HEK293T (cell line): ENCODE measurements around the gene LEFTY1.

Experiments
- CTCF ChIA-PET: fragments of 350-600 bp; formaldehyde crosslinking; extraction: SDS; loops from one replicate; lab custom pipeline; 2021; ENCODE audit warnings: antibody characterized with exemption, inconsistent platforms; lab: Yijun Ruan, JAX
- POLR2A ChIA-PET: fragments of 350-600 bp; formaldehyde crosslinking; extraction: SDS; loops from one replicate; lab custom pipeline; 2020; ENCODE audit warnings: antibody characterized with exemption, inconsistent platforms; lab: Yijun Ruan, JAX
- DNase-seq: peaks from one replicate; pipeline ENCODE4 v3.0.0; 2012; ENCODE audit warnings: mixed read lengths; ENCODE audit errors: extremely low spot score
- ARNT ChIP-seq: fragments of 450-650 bp; IDR thresholded peaks from 2 replicates; pipeline ENCODE4 v1.6.1; 2017; ENCODE audit warnings: mild to moderate bottlenecking
- BHLHE40 ChIP-seq: fragments of 450-650 bp; IDR thresholded peaks from 2 replicates; pipeline ENCODE4 v1.6.1; 2016; ENCODE audit warnings: mild to moderate bottlenecking, moderate library complexity, borderline replicate concordance
- CTBP1 ChIP-seq: fragments of 450-650 bp; IDR thresholded peaks from 2 replicates; pipeline ENCODE4 v1.6.1; 2016; ENCODE audit warnings: borderline replicate concordance
- ELF4 ChIP-seq: fragments of 450-650 bp; IDR thresholded peaks from 2 replicates; pipeline ENCODE4 v1.6.1; 2017; ENCODE audit warnings: antibody characterized with exemption
- FOXA1 ChIP-seq: fragments of 450-650 bp; IDR thresholded peaks from 2 replicates; pipeline ENCODE4 v1.6.1; 2016; ENCODE audit warnings: mild to moderate bottlenecking
- FOXK2 ChIP-seq: fragments of 450-650 bp; IDR thresholded peaks from 2 replicates; pipeline ENCODE4 v1.6.1; 2016; ENCODE audit warnings: mild to moderate bottlenecking
- FOXM1 ChIP-seq: fragments of 450-650 bp; IDR thresholded peaks from 2 replicates; pipeline ENCODE4 v1.6.1; 2017; ENCODE audit warnings: mild to moderate bottlenecking, borderline replicate concordance
- HDGF ChIP-seq: fragments of 450-650 bp; IDR thresholded peaks from 2 replicates; pipeline ENCODE4 v1.6.1; 2017; ENCODE audit warnings: antibody characterized with exemption, borderline replicate concordance
- L3MBTL2 ChIP-seq: fragments of 450-650 bp; conservative IDR thresholded peaks from 2 replicates; pipeline ENCODE4 v1.6.1; 2016; ENCODE audit warnings: mild to moderate bottlenecking
- LEF1 ChIP-seq: fragments of 450-650 bp; IDR thresholded peaks from 2 replicates; pipeline ENCODE4 v1.6.1; 2017; ENCODE audit warnings: mild to moderate bottlenecking, borderline replicate concordance
- NFRKB ChIP-seq: fragments of 450-650 bp; IDR thresholded peaks from 2 replicates; pipeline ENCODE4 v1.6.1; 2016; ENCODE audit warnings: mild to moderate bottlenecking, moderate library complexity
- PKNOX1 ChIP-seq: fragments of 450-650 bp; IDR thresholded peaks from 2 replicates; pipeline ENCODE4 v1.6.1; 2016
- SP1 ChIP-seq: fragments of 450-650 bp; IDR thresholded peaks from 2 replicates; pipeline ENCODE4 v1.6.1; 2017
- SUZ12 ChIP-seq: fragments of 450-650 bp; IDR thresholded peaks from 2 replicates; pipeline ENCODE4 v1.6.1; 2016; ENCODE audit warnings: mild to moderate bottlenecking
- TARDBP ChIP-seq: fragments of 450-650 bp; IDR thresholded peaks from 2 replicates; pipeline ENCODE4 v1.6.1; 2016
- ZNF384 ChIP-seq: fragments of 450-650 bp; IDR thresholded peaks from 2 replicates; pipeline ENCODE4 v1.6.1; 2016

The LEFTY1 gene

DNA sequence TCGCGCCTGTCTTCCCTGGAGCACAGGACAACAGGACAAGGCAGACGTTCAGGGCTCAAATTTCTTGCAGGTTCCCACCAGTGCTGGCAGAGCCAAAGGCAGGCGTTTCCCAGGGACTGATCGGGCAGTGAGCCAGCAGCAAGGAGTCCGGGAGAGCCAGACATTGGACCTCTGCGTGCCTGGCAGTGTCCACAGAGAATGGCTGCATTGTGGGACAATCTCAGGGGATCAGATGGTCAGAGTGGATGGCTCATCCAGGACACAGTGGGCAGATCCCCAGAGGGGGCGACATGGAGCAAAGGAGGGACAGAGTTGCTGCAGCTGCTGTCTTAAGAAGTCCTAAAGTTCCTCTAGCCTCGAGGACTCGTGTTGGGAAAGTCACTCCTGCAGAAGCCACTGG, 11.4 kb downstream of the LEFTY1 start:
- no peak for TF ChIP-seq LEF1
- TF ChIP-seq HDGF, result 0 out of 2 replicates have a peak, but pooled peaks have one; percentile 6
- DNase-seq, result peak; percentile 69
- POLR2A ChIA-PET, result interaction anchor here (1.3 kb wide), 1 partner anchor 45 kb away, joined by 3 read pairs; no protein-coding TSS in a partner anchor
- CTCF ChIA-PET, result interaction anchor here (0.5 to 0.7 kb wide), 2 partner anchors 66 to 91 kb away, joined by 3 to 4 read pairs; no protein-coding TSS in a partner anchor

GRCh38 chr1:225876900-225877510, 11.9 kb downstream of the LEFTY1 start:
- no peak for TF ChIP-seq ARNT
- TF ChIP-seq FOXM1, result no peak
- TF ChIP-seq NFRKB, result no peak
- no peak for TF ChIP-seq LEF1
- no peak for TF ChIP-seq PKNOX1
- TF ChIP-seq HDGF, result no peak
- ChIA-PET CTCF (interaction anchor here (0.5 to 0.7 kb wide), 2 partner anchors 66 to 92 kb away, joined by 3 to 4 read pairs; no protein-coding TSS in a partner anchor), POLR2A (interaction anchor here (1.3 to 2.3 kb wide), 2 partner anchors 46 to 47 kb away, joined by 3 to 6 read pairs; partner anchors contain the start of gene PYCR2)
- no peak for DNase-seq

- ChIA-PET CTCF (no interaction called here), POLR2A (interaction anchor here (2.3 kb wide), 1 partner anchor 49 kb away, joined by 6 read pairs; the partner anchor contains the start of gene PYCR2)
- TF ChIP-seq ELF4, result no peak
- no peak for DNase-seq
These were observed 13.7 kb downstream of the LEFTY1 start for GRCh38 chr1:225875044-225875815.

- ChIA-PET CTCF (no interaction called here), POLR2A (interaction anchor here (2.3 to 4.5 kb wide), 2 partner anchors 8 to 50 kb away, joined by 6 to 21 read pairs; partner anchors contain the start of genes PYCR2 and TMEM63A)
- TF ChIP-seq FOXK2 (no peak), FOXA1 (no peak), SUZ12 (no peak), NFRKB (no peak), BHLHE40 (no peak), ARNT (no peak), PKNOX1 (no peak), HDGF (no peak), L3MBTL2 (no peak), ZNF384 (no peak), LEF1 (no peak), TARDBP (no peak)
- no peak for DNase-seq
These were observed 14.5 kb downstream of the LEFTY1 start for GRCh38 chr1:225874431-225874830.

DNA sequence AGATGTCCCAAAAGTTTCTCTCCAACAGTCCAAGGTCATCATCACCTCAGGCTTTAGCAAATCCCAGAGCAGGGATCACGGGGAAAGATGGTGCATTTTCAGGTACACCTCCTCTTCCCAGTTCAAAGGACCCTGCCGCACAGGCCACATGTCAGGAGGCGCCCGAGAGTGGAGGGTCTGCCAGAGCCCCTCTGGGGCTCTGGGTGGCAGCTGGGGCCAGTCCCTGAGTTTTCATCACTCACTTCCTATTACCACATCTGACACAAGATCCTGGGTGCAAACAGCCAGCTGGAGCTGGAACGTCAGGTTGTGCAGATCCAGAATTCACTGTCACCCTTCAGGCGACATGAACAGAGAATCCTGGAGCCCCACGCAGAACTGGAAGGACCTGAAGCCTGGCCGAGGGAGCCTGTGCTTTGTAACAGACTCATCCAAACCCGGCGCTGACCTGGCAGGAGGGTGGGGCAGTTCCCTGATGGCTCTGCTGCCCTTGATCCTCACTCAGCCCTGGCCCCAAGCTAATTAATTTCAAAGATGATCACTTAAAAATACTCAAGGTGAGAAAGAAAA, 15.6 kb downstream of the LEFTY1 start:
- DNase-seq, result no peak
- CTCF ChIA-PET, result no interaction called here
- TF ChIP-seq ZNF384 (no peak), FOXK2 (no peak), LEF1 (no peak), TARDBP (no peak), NFRKB (no peak), CTBP1 (no peak), SUZ12 (no peak), BHLHE40 (no peak), FOXM1 (no peak), HDGF (no peak), ARNT (no peak), L3MBTL2 (no peak), FOXA1 (no peak), SP1 (no peak), PKNOX1 (no peak), ELF4 (no peak)
- POLR2A ChIA-PET, result interaction anchor here (1.6 to 4.5 kb wide), 2 partner anchors 9 to 96 kb away, joined by 3 to 21 read pairs; partner anchors contain the start of gene TMEM63A

GRCh38 chr1:225872075-225872430, 16.9 kb downstream of the LEFTY1 start:
- ChIA-PET POLR2A (interaction anchor here (4.5 kb wide), 1 partner anchor 10 kb away, joined by 21 read pairs; the partner anchor contains the start of gene TMEM63A), CTCF (no interaction called here)
- TF ChIP-seq SP1 (no peak), L3MBTL2 (no peak), CTBP1 (no peak), FOXA1 (no peak), ELF4 (no peak), BHLHE40 (no peak), SUZ12 (no peak), ARNT (no peak), HDGF (no peak), LEF1 (no peak), ZNF384 (no peak), PKNOX1 (no peak), NFRKB (no peak), TARDBP (no peak), FOXM1 (no peak)
- no peak for DNase-seq
